ENCODE results near the gene PCDHB9.
A peak's percentile ranks its signal among the peaks of the same experiment; 100 is the strongest.
"Not testable (repeated sequence)": the region's sequence is repeated elsewhere in the genome, so short reads cannot be mapped to it uniquely, and the experiment has no call there.

PCDHB9 gene

DNA sequence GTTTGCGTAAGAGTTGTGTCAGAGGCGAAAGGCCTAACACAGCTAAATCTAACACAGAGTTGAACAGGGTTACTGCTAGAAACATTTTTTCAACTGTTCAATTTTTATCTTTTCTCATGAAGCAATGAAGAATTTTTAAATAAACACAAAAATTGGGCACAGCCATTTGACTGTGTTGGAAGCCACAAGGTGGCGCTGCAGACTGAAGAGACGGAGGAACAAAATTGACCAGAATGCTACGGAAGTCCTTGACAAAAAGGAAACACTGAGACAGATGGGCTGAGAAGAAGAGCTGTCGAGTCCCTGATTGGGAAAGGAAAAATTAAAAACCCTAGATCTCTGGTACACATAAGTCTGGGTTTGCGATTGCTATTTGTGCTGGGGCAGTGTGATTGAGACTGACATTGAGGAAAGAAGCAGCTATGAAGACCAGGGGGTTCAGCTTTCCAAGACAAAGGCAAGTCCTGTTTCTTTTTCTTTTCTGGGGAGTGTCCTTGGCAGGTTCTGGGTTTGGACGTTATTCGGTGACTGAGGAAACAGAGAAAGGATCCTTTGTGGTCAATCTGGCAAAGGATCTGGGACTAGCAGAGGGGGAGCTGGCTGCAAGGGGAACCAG lies at the start of gene PCDHB9:
PCDHB9 (plus strand) TSS at position 265 of the 616 bp plus-strand sequence; CDS start at position 423, 158 bp downstream.
- peak; percentile 22 for DNase-seq (ENCODE audit: low spot score)

- not testable (repeated sequence) for DNase-seq (ENCODE audit: low spot score)
Measured at GRCh38 chr5:141137346-141137745, 49.6 kb upstream of the PCDHB9 start.

DNA sequence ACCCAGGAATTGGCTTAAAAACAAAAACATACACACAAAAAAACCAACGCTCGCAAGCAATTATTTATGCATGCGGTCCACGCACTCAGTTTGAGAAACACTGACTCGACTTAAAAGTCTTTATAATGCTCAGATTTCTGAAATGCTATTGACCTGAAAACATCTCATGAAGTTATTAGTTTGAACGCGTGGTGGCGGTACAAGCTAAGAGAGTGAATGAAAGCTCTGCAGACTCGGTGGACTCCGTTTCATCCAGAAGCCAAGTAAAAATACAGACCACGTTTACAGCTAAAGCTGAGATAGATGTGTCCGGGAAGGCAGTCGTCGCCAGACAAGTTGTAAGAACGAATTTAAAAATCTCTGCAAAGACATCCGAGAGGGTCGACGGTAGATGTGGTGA lies 37.1 kb upstream of the PCDHB9 start, which contains the start of gene PCDHB6:
PCDHB6 (plus strand) TSS at position 246 of the 400 bp plus-strand sequence. CDS start 201 bp downstream, outside the sequence.
- peak; percentile 7 for DNase-seq (ENCODE audit: low spot score)

DNA sequence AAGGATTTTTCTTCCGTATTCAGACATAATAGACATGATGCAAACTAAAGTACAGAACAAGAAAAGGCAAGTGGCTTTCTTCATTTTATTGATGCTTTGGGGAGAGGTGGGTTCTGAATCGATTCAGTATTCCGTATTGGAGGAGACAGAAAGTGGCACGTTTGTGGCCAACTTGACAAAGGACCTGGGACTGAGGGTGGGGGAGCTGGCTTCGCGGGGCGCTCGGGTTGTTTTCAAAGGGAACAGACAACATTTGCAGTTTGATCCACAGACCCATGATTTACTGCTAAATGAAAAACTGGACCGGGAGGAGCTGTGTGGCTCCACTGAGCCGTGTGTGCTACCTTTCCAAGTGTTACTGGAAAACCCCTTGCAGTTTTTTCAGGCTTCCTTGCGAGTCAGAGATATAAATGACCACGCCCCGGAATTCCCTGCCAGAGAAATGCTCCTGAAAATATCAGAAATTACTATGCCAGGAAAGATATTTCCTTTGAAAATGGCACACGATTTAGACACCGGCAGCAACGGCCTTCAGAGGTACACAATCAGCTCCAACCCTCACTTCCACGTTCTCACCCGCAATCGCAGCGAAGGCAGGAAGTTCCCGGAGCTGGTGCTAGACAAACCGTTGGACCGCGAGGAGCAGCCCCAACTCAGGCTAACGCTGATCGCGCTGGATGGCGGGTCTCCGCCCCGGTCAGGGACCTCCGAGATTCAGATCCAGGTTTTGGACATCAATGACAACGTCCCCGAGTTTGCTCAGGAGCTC lies 36.6 kb upstream of the PCDHB9 start:
- DNase-seq (ENCODE audit: low spot score), result no peak

GRCh38 chr5:141150993-141151325 lies 36.0 kb upstream of the PCDHB9 start:
- DNase-seq (ENCODE audit: low spot score), result no peak

DNA sequence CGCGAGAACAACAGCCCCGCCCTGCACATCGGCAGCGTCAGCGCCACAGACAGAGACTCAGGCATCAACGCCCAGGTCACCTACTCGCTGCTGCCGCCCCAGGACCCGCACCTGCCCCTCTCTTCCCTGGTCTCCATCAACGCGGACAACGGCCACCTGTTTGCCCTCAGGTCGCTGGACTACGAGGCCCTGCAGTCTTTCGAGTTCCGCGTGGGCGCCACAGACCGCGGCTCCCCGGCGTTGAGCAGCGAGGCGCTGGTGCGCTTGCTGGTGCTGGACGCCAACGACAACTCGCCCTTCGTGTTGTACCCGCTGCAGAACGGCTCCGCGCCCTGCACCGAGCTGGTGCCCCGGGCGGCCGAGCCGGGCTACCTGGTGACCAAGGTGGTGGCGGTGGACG lies 35.3 kb upstream of the PCDHB9 start:
- not testable (repeated sequence) for DNase-seq (ENCODE audit: low spot score)

DNA sequence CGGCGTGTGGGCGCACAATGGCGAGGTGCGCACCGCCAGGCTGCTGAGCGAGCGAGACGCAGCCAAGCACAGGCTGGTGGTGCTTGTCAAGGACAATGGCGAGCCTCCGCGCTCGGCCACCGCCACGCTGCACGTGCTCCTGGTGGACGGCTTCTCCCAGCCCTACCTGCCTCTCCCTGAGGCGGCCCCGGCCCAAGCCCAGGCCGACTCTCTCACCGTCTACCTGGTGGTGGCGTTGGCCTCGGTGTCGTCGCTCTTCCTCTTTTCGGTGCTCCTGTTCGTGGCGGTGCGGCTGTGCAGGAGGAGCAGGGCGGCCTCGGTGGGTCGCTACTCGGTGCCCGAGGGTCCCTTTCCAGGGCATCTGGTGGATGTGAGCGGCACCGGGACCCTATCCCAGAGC lies 34.9 kb upstream of the PCDHB9 start:
- not testable (repeated sequence) for DNase-seq (ENCODE audit: low spot score)

- DNase-seq (ENCODE audit: low spot score), result no peak
Measured at GRCh38 chr5:141155540-141156374, 31.2 kb upstream of the PCDHB9 start.

DNA sequence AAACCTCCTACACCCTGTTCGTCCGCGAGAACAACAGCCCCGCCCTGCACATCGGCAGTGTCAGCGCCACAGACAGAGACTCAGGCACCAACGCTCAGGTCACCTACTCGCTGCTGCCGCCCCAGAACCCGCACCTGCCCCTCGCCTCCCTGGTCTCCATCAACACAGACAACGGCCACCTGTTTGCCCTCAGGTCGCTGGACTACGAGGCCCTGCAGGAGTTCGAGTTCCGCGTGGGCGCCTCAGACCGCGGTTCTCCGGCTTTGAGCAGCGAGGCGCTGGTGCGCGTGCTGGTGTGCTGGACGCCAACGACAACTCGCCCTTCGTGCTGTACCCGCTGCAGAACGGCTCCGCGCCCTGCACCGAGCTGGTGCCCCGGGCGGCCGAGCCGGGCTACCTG lies 29.6 kb upstream of the PCDHB9 start:
- DNase-seq (ENCODE audit: low spot score), result not testable (repeated sequence)

GRCh38 chr5:141157901-141158300 lies 29.1 kb upstream of the PCDHB9 start:
- DNase-seq (ENCODE audit: low spot score), result not testable (repeated sequence)

- DNase-seq (ENCODE audit: low spot score), result peak; percentile 45
Measured at GRCh38 chr5:141172381-141173204, 14.4 kb upstream of the PCDHB9 start, which contains the start of gene PCDHB7. Gene PCDHB7, plus strand, starts transcription at chr5:141172644. Its CDS starts 192 bp downstream, at chr5:141172836.

DNA sequence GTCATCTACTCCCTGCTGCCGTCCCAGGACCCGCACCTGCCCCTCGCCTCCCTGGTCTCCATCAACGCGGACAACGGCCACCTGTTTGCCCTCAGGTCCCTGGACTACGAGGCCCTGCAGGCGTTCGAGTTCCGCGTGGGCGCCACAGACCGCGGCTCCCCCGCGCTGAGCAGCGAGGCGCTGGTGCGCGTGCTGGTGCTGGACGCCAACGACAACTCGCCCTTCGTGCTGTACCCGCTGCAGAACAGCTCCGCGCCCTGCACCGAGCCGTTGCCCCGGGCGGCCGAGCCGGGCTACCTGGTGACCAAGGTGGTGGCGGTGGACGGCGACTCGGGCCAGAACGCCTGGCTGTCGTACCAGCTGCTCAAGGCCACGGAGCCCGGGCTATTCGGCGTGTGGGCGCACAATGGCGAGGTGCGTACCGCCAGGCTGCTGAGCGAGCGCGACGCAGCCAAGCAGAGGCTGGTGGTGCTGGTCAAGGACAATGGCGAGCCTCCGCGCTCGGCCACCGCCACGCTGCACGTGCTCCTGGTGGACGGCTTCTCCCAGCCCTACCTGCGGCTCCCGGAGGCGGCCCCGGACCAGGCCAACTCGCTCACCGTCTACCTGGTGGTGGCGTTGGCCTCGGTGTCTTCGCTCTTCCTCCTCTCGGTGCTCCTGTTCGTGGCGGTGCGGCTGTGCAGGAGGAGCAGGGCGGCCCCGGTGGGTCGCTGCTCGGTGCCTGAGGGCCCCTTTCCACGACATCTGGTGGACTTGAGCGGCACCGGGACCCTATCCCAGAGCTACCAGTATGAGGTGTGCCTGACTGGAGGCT lies 12.5 kb upstream of the PCDHB9 start:
- not testable (repeated sequence) for DNase-seq (ENCODE audit: low spot score)

DNA sequence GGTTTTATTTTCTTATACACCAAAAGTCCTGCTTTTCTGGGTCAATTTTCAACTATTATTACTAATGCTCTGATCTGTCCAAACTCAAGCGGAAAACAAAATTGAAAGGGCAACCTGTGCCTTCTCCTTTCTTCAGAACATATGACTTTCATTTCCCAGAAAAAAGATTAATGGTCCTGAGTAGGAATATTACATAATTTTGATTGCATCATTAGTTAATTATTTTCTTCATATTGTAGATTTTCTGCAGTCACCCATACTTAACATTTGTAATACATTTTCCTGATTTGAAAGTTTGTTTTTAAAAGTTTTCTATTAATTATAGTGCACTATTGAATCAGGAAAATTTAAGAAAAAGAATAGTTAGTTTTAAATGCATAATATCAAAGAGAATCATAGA lies 11.0 kb upstream of the PCDHB9 start:
- DNase-seq (ENCODE audit: low spot score), result no peak

GRCh38 chr5:141177577-141178191 lies 9.3 kb upstream of the PCDHB9 start, which contains the start of gene PCDHB8:
Gene PCDHB8, plus strand, starts transcription at chr5:141177790. Its CDS starts 245 bp downstream, at chr5:141178035.
- not testable (repeated sequence) for DNase-seq (ENCODE audit: low spot score)

GRCh38 chr5:141179371-141179770 lies 7.6 kb upstream of the PCDHB9 start:
- not testable (repeated sequence) for DNase-seq (ENCODE audit: low spot score)

GRCh38 chr5:141179876-141180275 lies 7.1 kb upstream of the PCDHB9 start:
- DNase-seq (ENCODE audit: low spot score), result not testable (repeated sequence)

DNA sequence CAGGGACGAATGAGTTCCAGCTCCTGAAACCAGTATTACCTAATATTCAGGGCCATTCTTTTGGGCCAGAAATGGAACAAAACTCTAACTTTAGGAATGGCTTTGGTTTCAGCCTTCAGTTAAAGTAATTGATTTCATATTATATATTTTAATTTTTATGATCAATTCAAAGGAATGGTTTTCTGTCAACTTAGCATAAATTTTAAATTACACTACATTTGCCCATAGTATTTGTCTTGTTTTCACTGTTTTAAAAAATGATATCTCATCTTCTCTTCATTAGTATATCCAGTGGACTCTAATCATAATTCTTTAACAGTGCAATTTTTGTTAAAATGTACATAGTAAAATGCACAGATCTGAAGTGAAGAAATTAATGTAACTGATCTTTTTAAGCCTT lies 6.6 kb upstream of the PCDHB9 start:
- DNase-seq (ENCODE audit: low spot score), result no peak

GRCh38 chr5:141182248-141182647 lies 4.7 kb upstream of the PCDHB9 start, which contains the start of gene PCDHB16:
Gene PCDHB16, plus strand, starts transcription at chr5:141182387. Its CDS starts 173 bp downstream, at chr5:141182560.
- peak; percentile 75 for DNase-seq (ENCODE audit: low spot score)

GRCh38 chr5:141184117-141184855 lies 2.7 kb upstream of the PCDHB9 start:
- not testable (repeated sequence) for DNase-seq (ENCODE audit: low spot score)
